Measurements from ENCODE around the gene MORN2. TPM values are rescaled to one million over a fixed set of nuclear protein-coding genes. Genes with fewer than 3 reads are reported as not detected.
"Not testable (repeated sequence)": the region's sequence is repeated elsewhere in the genome, so short reads cannot be mapped to it uniquely, and the experiment has no call there.

The MORN2 gene
- 1 to 10 TPM; 1.4 to 3.0 TPM for total RNA-seq
- polyA plus RNA-seq = 10 to 100 TPM in 1 of 3 donors, 1 to 10 TPM in 2; 9.1 to 10.7 (median 9.7) TPM
- total RNA-seq = 0.81 to 6.2 (median 3.2) reads per million in 6 experiments

- H3K9me3 Mint-ChIP-seq = peaks cover 0 to 16% (median 10%) of the 10 kb centered on the region in 9 donors
- peak within 1 kb of the TSS; percentile 92 to 99 (median 95) for H3K4me3 Mint-ChIP-seq
- DNase-seq (peak; percentile 66 to 90 (median 76)), ATAC-seq (peak; percentile 94 to 98)
- POLR2A ChIA-PET = interaction anchor here (1.2 to 1.4 kb wide), 2 partner anchors 19 to 125 kb away, joined by 4 to 11 read pairs; partner anchors contain the start of gene SRSF7
- no peaks in the 10 kb centered on the region for H3K27me3 Mint-ChIP-seq
- peak within 1 kb of the TSS; percentile 81 to 99 (median 97) for H3K27ac Mint-ChIP-seq
- peaks cover 12 to 40% (median 24%) of the 10 kb centered on the region in 4 donors for H3K4me1 Mint-ChIP-seq
- peaks cover 4 to 14% (median 13%) of the 10 kb centered on the region in 3 donors for H3K36me3 Mint-ChIP-seq
Observed at GRCh38 chr2:38875576-38876367, at the start of gene MORN2, which contains the start of gene DHX57. MORN2 (plus strand) TSS chr2:38875976. DHX57 (minus strand) TSS chr2:38875934; CDS start chr2:38868405, 7,529 bp downstream.

- POLR2A ChIA-PET, ATAC-seq, H3K4me1 Mint-ChIP-seq, H3K9me3 Mint-ChIP-seq, DNase-seq, H3K4me3 Mint-ChIP-seq, H3K27me3 Mint-ChIP-seq: not testable (repeated sequence)
- Mint-ChIP-seq H3K27ac (peak overlapping the region in 1 of 10 donors; percentile 37), H3K36me3 (peaks cover 14 to 66% (median 34%) of the 10 kb centered on the region in 3 donors)
Observed at GRCh38 chr2:38827539-38828145, 48.1 kb upstream of the MORN2 start.

DNA sequence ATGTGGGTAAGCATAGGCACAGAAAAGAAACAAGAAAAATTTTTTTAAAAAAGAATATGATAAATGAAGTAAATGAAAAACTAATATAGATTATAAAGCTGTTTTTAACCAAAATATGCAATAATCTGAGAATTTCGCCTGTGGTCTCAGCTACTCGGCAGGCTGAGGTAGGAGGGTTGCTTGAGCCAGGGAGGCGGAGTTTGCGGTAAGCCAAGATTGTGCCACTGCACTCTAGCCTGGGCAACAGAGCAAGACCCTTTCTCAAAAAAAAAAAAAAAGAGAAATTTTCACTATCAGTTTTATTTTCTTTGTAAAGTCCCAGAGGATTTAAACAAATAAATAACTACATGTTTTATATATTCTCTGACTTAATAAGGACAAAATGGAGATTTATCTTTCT, 47.3 kb upstream of the MORN2 start:
- H3K4me3 Mint-ChIP-seq = no peak overlapping the region
- no peaks in the 10 kb centered on the region for H3K27me3 Mint-ChIP-seq
- peaks cover 0 to 2% (median 0%) of the 10 kb centered on the region in 4 donors for H3K4me1 Mint-ChIP-seq
- ATAC-seq (no peak), DNase-seq (no peak)
- no peaks in the 10 kb centered on the region for H3K9me3 Mint-ChIP-seq
- POLR2A ChIA-PET = no interaction called here
- H3K36me3 Mint-ChIP-seq = peaks cover 10 to 66% (median 30%) of the 10 kb centered on the region in 3 donors
- no peak overlapping the region for H3K27ac Mint-ChIP-seq

GRCh38 chr2:38829971-38830370, 45.8 kb upstream of the MORN2 start:
- Mint-ChIP-seq H3K4me1 (peaks cover 0 to 6% (median 0%) of the 10 kb centered on the region in 4 donors), H3K27me3 (no peaks in the 10 kb centered on the region), H3K36me3 (peaks cover 5 to 61% (median 26%) of the 10 kb centered on the region in 3 donors), H3K27ac (no peak overlapping the region), H3K9me3 (no peaks in the 10 kb centered on the region), H3K4me3 (no peak overlapping the region)
- no peak for ATAC-seq
- DNase-seq = no peak
- POLR2A ChIA-PET = no interaction called here

DNA sequence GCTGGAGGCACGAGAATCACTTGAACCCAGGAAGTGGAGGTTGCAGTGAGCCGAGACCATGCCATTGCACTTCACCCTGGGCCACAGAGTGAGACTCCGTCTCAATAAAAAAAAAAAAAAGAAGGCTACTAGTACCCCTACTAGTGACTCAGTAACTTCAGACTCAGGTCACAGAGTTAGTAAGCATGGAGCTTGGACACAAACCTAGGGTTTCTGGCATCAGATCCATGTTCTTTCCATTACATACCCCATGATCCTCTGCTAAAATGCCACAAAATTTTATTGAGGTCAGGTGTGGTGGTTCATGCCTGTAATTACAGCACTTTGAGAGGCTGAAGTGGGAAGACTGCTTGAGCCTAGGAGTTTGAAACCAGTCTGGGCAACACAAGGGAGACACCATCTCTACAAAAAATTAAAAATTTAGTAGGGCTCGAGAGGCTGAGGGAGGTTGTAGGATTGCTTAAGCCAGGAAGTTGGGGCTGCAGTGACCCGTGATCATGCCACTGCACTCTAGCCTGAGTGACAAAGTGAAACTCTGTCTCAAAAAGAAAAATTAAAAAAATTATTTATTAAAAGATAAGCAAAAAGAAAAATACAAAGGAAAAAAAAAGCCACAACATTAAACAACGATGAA, 45.1 kb upstream of the MORN2 start:
- H3K27ac Mint-ChIP-seq = no peak overlapping the region
- POLR2A ChIA-PET = no interaction called here
- no peaks in the 10 kb centered on the region for H3K27me3 Mint-ChIP-seq
- ATAC-seq = no peak
- DNase-seq = no peak
- H3K4me1 Mint-ChIP-seq = peaks cover 0 to 12% (median 0%) of the 10 kb centered on the region in 4 donors
- no peak overlapping the region for H3K4me3 Mint-ChIP-seq
- H3K36me3 Mint-ChIP-seq = peaks cover 5 to 59% (median 22%) of the 10 kb centered on the region in 3 donors
- H3K9me3 Mint-ChIP-seq = no peaks in the 10 kb centered on the region

- POLR2A ChIA-PET = interaction anchor here (0.6 kb wide), 1 partner anchor 1659 kb away, joined by 4 read pairs; no protein-coding TSS in a partner anchor
- no peaks in the 10 kb centered on the region for H3K9me3 Mint-ChIP-seq
- H3K36me3 Mint-ChIP-seq = peaks cover 0 to 71% (median 11%) of the 10 kb centered on the region in 3 donors
- H3K4me3 Mint-ChIP-seq = no peak overlapping the region
- peak in 2 of 10 donors; percentile 1 to 12 for DNase-seq
- no peaks in the 10 kb centered on the region for H3K27me3 Mint-ChIP-seq
- H3K4me1 Mint-ChIP-seq = peaks cover 0 to 30% (median 0%) of the 10 kb centered on the region in 4 donors
- ATAC-seq = no peak
- H3K27ac Mint-ChIP-seq = peak overlapping the region in 1 of 10 donors; percentile 71
Observed at GRCh38 chr2:38835015-38835601, 40.7 kb upstream of the MORN2 start.

- Mint-ChIP-seq H3K27ac (peak overlapping the region in 1 of 10 donors; percentile 71), H3K36me3 (peaks cover 0 to 72% (median 11%) of the 10 kb centered on the region in 3 donors), H3K9me3 (no peaks in the 10 kb centered on the region), H3K4me3 (peak overlapping the region in 1 of 10 donors; percentile 33), H3K4me1 (peaks cover 0 to 33% (median 0%) of the 10 kb centered on the region in 4 donors), H3K27me3 (no peaks in the 10 kb centered on the region)
- ATAC-seq (peak in 1 of 2 donors; percentile 42), DNase-seq (no peak)
- POLR2A ChIA-PET = no interaction called here
Observed at GRCh38 chr2:38835990-38836389, 39.8 kb upstream of the MORN2 start.

- Mint-ChIP-seq H3K9me3 (no peaks in the 10 kb centered on the region), H3K27ac (no peak overlapping the region), H3K4me3 (no peak overlapping the region), H3K27me3 (no peaks in the 10 kb centered on the region), H3K36me3 (peaks cover 0 to 75% (median 16%) of the 10 kb centered on the region in 3 donors), H3K4me1 (peaks cover 0 to 33% (median 0%) of the 10 kb centered on the region in 4 donors)
- no peak for DNase-seq
- ATAC-seq = no peak
- POLR2A ChIA-PET = no interaction called here
Observed at GRCh38 chr2:38836791-38837190, 39.0 kb upstream of the MORN2 start.

- POLR2A ChIA-PET = no interaction called here
- H3K9me3 Mint-ChIP-seq = no peaks in the 10 kb centered on the region
- no peak overlapping the region for H3K4me3 Mint-ChIP-seq
- peaks cover 0 to 3% (median 0%) of the 10 kb centered on the region in 4 donors for H3K4me1 Mint-ChIP-seq
- no peak for ATAC-seq
- no peaks in the 10 kb centered on the region for H3K27me3 Mint-ChIP-seq
- DNase-seq = no peak
- peak overlapping the region in 2 of 10 donors; percentile 10 to 31 for H3K27ac Mint-ChIP-seq
- H3K36me3 Mint-ChIP-seq = peaks cover 8 to 79% (median 30%) of the 10 kb centered on the region in 3 donors
Observed at GRCh38 chr2:38850045-38850444, 25.7 kb upstream of the MORN2 start.

- no peaks in the 10 kb centered on the region for H3K9me3 Mint-ChIP-seq
- peaks cover 12 to 79% (median 46%) of the 10 kb centered on the region in 3 donors for H3K36me3 Mint-ChIP-seq
- H3K27me3 Mint-ChIP-seq = no peaks in the 10 kb centered on the region
- ATAC-seq = no peak
- no peaks in the 10 kb centered on the region for H3K4me1 Mint-ChIP-seq
- H3K27ac Mint-ChIP-seq = no peak overlapping the region
- DNase-seq = no peak
- POLR2A ChIA-PET = no interaction called here
- H3K4me3 Mint-ChIP-seq = no peak overlapping the region
Observed at GRCh38 chr2:38856165-38856564, 19.6 kb upstream of the MORN2 start.

DNA sequence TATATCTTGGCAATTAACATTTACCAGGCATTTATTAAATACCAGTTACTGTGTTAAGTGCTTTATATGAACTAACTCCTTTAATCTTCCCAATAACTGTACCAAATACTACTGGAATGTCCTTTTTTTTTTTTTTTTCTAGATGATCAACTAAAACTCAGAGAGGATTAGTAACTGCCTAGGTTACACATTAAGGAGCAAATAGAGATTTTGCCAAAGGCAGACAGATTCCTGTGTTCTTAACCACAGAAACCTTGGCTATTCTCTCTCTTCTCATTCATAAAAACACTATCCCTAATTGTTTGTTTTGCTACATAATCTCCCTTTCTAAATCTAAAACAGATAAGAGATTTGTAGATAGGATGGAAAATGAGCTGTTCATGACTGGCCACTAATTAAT, 13.3 kb upstream of the MORN2 start:
- no peak overlapping the region for H3K4me3 Mint-ChIP-seq
- peaks cover 0 to 3% (median 0%) of the 10 kb centered on the region in 4 donors for H3K4me1 Mint-ChIP-seq
- POLR2A ChIA-PET = no interaction called here
- H3K36me3 Mint-ChIP-seq = peaks cover 10 to 76% (median 52%) of the 10 kb centered on the region in 3 donors
- H3K27me3 Mint-ChIP-seq = no peaks in the 10 kb centered on the region
- H3K27ac Mint-ChIP-seq = no peak overlapping the region
- no peaks in the 10 kb centered on the region for H3K9me3 Mint-ChIP-seq
- no peak for DNase-seq
- ATAC-seq = no peak

DNA sequence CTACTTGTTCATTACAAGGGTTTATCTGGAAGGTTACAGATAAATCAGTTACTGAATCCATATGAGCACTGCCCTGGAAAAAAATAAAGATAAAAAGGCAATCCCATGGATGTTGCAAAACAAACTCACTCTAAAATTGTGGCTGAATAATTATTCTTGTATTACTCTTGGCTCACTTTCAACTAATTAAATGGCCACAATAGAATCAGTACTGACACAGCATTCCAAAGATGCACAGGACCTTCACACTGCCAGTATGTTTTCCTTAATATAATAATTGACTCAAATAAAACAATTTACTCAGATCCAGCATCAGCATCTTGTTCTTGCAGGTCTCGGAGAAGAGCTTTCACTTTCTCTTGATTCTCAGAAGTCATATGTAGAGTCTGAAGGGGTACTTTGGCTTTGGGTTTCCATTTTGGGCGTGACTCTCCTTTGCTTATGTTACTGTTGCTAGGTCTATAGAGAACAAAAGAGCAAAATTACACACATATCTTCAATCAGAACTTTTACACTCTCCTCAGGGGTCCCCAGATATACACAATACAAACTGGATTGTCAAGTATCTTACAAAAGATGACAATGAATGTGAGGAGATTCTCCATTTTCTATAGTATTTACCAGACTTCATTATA, 12.6 kb upstream of the MORN2 start:
- DNase-seq (no peak), ATAC-seq (no peak)
- Mint-ChIP-seq H3K4me1 (peaks cover 0 to 3% (median 0%) of the 10 kb centered on the region in 4 donors), H3K27ac (peak overlapping the region in 1 of 10 donors; percentile 49), H3K4me3 (no peak overlapping the region), H3K27me3 (no peaks in the 10 kb centered on the region), H3K36me3 (peaks cover 10 to 75% (median 53%) of the 10 kb centered on the region in 3 donors), H3K9me3 (no peaks in the 10 kb centered on the region)
- POLR2A ChIA-PET = no interaction called here
